ENCODE results near the gene PTPRM. TPM values are rescaled to one million over a fixed set of nuclear protein-coding genes. Genes with fewer than 3 reads are reported as not detected.
A peak's percentile ranks its signal among the peaks of the same experiment; 100 is the strongest.

Gene PTPRM
- total RNA-seq, 1 donor from 2014 or later = 131 TPM

- H3K36me3 Mint-ChIP-seq (ENCODE audit: low read depth) = no peaks in the 10 kb centered on the region
- no peak overlapping the region for H3K27ac Mint-ChIP-seq (ENCODE audit: unreplicated experiment)
- H3K4me3 Mint-ChIP-seq (ENCODE audit: unreplicated experiment) = no peak overlapping the region
- TF ChIP-seq CTCF (IDR thresholded peaks at IDR 0.05) = no peak
- H3K9me3 Mint-ChIP-seq (ENCODE audit: low read depth) = no peaks in the 10 kb centered on the region
- no peaks in the 10 kb centered on the region for H3K27me3 Mint-ChIP-seq (ENCODE audit: low read depth)
- no peak for DNase-seq (ENCODE audit: low spot score)
- H3K4me1 Mint-ChIP-seq (ENCODE audit: low read depth) = peaks cover 30% of the 10 kb centered on the region
Observed at GRCh38 chr18:7663366-7664312, 96.5 kb downstream of the PTPRM start.

- Mint-ChIP-seq H3K9me3 (ENCODE audit: low read depth) (no peaks in the 10 kb centered on the region), H3K36me3 (ENCODE audit: low read depth) (no peaks in the 10 kb centered on the region), H3K4me3 (ENCODE audit: unreplicated experiment) (no peak overlapping the region), H3K27me3 (ENCODE audit: low read depth) (no peaks in the 10 kb centered on the region), H3K27ac (ENCODE audit: unreplicated experiment) (no peak overlapping the region), H3K4me1 (ENCODE audit: low read depth) (peaks cover 26% of the 10 kb centered on the region)
- no peak for DNase-seq (ENCODE audit: low spot score)
- TF ChIP-seq CTCF (IDR thresholded peaks at IDR 0.05) = peak; percentile 23
Observed at GRCh38 chr18:7666195-7666776, 99.2 kb downstream of the PTPRM start.

DNA sequence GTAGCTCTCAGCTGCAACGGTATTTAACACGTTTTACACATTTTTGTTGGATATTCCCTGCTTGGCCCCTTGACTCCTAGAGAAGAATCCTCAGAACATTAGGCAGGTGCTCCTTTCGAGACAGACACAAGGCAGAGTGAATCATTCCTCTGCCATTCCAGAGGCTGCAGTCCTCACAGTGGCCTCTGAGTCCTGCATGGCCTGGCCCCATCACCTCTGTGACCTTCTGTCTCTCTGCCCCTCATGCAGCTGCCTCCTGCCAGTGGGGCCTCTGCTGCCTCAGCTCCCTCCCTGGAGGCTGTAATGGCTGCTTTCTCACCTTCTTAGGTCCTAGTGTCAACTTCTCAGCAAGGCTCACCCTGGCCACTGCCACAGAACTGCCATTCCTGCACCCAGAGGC is 101.3 kb downstream of the PTPRM start:
- no peaks in the 10 kb centered on the region for H3K9me3 Mint-ChIP-seq (ENCODE audit: low read depth)
- no peak for TF ChIP-seq CTCF (IDR thresholded peaks at IDR 0.05)
- DNase-seq (ENCODE audit: low spot score) = no peak
- peaks cover 24% of the 10 kb centered on the region for H3K4me1 Mint-ChIP-seq (ENCODE audit: low read depth)
- H3K27me3 Mint-ChIP-seq (ENCODE audit: low read depth) = no peaks in the 10 kb centered on the region
- H3K36me3 Mint-ChIP-seq (ENCODE audit: low read depth) = peaks cover under 1% of the 10 kb centered on the region
- no peak overlapping the region for H3K4me3 Mint-ChIP-seq (ENCODE audit: unreplicated experiment)
- no peak overlapping the region for H3K27ac Mint-ChIP-seq (ENCODE audit: unreplicated experiment)

- DNase-seq (ENCODE audit: low spot score) = no peak
Observed at GRCh38 chr18:7669361-7669760, 102.2 kb downstream of the PTPRM start.

More at GRCh38 chr18:7669361-7669760, 102.2 kb downstream of the PTPRM start:
- Mint-ChIP-seq H3K9me3 (ENCODE audit: low read depth) (no peaks in the 10 kb centered on the region), H3K36me3 (ENCODE audit: low read depth) (peaks cover 3% of the 10 kb centered on the region), H3K4me1 (ENCODE audit: low read depth) (peaks cover 22% of the 10 kb centered on the region), H3K27ac (ENCODE audit: unreplicated experiment) (no peak overlapping the region), H3K27me3 (ENCODE audit: low read depth) (no peaks in the 10 kb centered on the region), H3K4me3 (ENCODE audit: unreplicated experiment) (no peak overlapping the region)
- TF ChIP-seq CTCF (IDR thresholded peaks at IDR 0.05) = no peak
